Activated T-cell treated with anti-CD3 and anti-CD28 coated beads for 1 hour (primary cell): ENCODE data around the gene ARL14EPL.
"Not testable (repeated sequence)": the region's sequence is repeated elsewhere in the genome, so short reads cannot be mapped to it uniquely, and the experiment has no call there.

Experiments used
- DNase-seq: peaks from one replicate; pipeline ENCODE4 v3.0.0-alpha.2; 2020; ENCODE audit warnings: low read depth

The ARL14EPL gene

DNA sequence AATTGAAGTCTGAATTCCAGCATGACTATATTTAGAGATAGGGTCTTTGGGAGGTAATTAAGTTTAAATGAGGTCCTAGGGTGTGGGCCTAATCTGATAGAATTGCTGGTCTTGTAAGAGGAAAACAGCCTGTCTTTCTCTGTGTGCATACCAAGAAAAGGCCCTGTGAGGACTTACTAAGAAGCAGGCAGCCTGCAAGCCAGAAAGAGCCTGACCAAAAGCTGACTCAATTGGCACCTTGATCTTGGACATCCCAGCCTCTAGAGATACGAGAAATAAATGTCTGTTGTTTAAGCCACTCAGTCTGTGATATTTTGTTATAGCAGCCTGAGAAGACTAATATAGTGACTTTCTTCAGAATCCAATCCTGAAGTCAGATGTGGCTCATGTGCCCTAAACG is 14.6 kb downstream of the ARL14EPL start:
- DNase-seq = no peak

DNA sequence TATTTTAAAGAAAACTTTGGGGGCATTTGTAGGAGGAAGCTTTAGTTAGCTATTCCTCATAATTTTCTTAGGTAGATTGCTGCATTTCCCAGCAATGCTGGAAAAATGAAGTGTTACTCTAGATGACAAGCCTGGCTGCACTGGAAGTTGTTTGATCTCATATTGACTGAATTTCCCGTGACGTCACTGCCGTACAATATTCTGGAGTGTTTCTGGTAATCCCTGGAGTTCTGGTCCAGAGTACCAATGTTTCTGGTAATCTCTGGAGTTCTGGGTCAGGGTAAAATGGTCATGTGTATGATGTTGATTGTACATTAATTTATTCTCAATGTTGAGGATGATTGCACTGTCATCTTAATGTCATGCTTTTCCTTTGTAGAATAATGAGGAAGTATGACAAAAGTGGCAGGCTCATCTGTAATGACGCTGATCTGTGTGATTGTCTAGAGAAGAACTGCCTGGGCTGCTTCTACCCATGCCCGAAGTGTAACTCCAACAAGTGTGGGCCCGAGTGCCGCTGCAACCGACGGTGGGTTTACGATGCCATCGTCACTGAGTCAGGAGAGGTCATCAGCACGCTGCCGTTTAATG is 26.2 kb downstream of the ARL14EPL start:
- DNase-seq = no peak

DNA sequence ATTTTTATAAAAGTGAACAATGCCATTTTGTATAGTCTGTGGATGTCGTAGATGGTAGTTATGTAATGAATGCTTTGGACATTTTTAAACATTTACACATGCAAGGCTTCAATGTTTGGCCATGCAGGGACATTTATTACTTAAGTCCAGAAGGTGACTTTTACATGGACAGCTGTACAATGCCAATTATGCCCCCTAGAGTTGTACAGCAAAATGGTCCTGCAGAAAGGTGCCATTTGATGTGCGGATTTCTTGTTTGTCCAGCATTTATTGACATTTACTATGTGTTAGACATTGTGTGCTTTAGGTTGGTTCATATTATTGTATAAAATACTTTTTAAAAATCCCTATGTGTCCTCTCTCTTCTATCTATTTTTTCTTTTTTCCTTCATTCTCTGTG is 30.1 kb downstream of the ARL14EPL start:
- no peak for DNase-seq

DNA sequence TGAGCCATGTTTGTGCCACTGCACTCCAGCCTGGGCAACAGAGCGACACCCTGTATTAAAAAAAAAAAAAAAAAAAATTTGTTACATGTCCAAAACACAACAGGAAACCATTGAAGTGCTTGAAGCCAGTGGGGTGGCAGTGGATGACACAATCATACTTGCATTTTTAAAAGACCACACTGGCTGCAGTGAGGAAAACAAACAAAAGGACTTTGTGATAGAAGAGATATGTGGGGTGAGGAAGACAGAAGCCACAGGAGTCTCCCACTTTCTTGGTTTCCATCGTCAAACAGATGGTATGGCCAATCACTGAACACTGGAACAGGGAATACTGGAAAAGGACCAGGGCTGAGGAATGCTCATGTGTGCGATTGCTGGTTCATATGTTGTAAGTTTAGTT is 31.7 kb downstream of the ARL14EPL start:
- no peak for DNase-seq

DNA sequence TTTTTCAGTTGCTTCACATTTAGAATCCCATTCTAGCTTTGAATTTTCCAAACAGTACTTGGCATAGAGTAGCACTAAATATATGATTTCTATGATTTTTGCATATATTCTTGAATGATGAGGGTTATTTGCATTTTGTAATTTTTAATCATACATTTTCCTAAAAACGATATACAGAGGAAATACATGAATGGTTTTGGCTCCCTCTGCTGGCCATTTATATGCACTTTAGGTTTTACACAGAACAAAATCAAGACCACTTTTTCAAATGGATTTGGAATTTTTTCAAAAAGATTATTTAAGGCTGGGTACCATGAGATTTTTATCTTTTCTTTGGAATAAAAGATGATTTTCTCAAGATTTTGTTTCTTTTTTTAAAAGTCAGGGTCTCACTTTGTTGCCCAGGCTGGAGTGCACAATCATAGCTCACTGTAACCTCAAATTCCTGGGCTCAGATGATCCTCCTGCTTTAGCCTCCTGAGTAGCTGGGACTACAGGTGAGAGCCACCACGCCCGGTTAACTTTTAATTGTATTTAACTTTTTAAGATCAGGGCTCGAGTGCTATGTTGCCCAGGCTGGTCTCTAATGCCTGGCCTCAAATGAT is 35.9 kb downstream of the ARL14EPL start:
- DNase-seq = peak; percentile 7

DNA sequence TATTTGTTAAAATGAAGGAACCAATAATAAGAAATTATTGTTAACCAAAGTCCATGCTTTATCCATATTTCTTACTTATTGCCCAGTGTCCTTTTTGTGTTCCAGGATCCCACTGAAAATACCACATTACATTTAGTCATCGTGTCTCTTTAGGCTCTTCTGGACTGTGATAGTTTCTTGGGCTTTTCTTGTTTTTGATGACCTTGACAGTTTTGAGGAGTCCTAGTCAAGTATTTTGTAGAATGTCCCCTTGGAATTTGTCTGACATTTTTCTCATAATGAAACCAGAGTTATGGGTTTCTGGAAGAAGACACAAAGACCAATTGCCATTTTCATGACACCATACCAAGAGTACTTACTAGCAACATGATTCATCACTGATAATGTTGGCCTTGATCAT is 38.9 kb downstream of the ARL14EPL start:
- no peak for DNase-seq

DNA sequence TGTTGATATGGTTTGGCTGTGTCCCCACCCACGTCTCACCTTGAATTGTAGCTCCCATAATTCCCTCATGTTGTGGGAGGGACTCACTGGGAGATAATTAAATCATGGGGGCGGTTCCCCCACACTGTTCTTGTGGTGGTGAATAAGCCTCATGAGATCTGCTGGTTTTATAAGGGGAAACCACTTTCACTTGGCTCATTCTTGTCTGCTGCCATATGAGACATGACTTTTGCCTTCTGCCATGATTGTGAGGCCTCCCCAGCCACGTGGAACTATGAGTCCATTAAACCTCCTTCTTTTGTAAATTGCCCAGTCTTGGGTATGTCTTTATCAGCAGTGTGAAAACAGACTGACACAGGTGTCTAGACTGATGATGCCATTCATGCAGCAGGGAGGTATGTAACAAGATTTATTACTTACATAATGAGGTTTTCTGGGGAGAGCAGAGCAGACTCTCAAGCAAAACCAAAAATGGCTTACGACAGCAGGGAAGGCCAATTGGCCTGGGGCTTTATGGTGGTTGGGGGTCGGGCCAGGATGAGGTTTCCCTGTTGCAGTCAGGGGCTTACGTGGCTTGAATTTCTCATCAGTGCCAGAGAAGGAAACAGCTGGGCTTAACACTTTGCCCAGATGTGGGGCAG is 43.0 kb downstream of the ARL14EPL start:
- DNase-seq = no peak

DNA sequence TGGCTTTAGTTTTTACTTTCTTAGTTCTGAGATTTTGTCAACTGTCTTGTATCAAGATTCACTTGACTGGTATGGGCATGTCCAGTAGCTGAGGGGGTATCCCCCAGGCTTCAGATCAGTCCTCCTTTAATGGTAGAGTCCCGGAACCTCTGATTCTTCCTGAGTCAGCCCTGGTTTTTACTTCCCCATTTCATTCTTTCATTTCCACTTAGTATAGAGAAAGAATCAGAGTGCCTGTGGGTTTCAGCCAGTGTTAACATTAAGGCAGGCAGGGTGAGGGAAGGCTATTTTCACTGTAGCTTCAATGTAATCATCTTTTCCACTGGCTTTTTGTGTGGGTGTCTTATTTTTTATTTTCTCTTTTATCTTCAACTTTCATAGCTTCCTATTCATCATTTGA is 44.2 kb downstream of the ARL14EPL start:
- DNase-seq = no peak

DNA sequence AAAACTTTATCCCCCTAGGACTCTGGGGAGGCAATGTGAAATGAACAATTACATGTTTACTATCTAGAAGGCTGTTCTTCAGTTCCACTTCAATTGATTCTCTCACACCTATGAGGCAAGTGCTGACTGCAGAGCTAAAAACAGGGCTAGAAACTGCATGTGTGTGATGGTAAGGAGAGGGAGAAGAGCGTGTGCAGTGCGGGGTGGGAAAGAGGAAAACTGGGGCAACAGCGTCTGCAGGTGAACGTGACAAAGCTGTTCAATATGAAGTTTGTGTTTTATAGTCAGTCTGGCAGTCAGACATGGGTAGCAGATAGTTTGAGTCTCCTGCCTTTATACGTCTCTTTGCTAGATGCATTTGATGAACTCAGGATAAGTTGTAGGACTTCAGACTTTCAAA is 45.9 kb downstream of the ARL14EPL start:
- DNase-seq = no peak

DNA sequence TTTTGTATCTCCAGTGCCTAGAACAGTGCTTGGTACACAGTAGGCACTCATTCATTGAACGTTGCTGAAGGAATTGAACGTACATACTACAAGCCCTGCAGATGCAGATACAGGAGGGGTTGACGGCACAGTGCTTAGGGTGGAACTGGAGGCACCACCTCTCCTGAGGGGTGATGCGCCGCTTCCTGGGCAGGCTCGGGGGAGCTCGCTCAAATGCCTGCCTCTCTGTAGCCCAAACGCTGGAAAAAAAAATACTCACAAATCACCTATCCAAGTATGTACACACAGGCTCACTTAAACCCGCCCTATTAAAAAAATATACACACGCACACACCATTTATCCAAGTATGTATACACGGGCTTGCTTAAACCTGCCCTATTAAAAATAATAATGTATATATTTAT is 52.0 kb downstream of the ARL14EPL start:
- DNase-seq = peak; percentile 5

DNA sequence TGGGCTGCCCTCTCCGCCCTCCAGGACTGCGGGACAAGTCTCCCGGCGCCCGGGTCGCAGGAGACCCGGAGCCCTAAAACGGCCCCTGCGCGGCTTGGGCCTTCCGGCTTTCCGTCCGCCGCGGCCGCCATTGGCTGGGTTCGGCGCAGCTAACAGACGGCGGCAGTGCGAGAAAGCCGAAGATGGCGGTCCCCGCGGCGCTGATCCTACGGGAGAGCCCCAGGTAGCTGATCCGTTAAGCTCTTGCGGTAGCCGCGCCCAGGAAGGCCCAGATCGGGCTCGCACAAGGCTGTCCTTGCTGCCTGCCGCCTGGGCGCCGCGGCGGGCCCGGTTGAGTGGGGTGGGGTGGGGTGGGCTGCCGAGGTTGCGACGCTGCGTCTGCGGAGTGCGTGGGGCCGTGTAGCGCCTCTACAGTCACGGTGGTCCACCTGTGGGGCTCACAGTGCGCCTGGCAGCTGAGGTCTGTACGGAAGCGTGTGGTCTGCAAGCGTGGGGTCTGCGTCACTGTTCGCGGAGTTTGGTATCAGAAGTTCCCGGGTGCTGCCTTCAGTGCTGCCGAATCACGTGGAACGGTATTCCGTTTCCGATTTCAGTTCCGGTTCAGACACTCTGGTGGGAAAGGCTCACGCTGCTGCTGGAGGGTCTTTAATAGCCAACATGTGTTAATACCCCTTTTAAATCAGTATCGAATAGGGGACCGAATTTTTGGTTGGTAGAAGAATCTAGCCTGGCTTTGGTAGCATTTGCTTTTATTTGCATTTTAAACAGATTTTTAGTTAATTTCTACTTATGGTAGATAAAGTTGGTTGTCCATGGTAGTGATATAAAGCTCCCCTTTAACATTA is 52.8 kb downstream of the ARL14EPL start, which contains the start of gene COMMD10:
Gene COMMD10 (plus strand): TSS at position 155 of the 845 bp plus-strand sequence.
- DNase-seq = peak; percentile 60

DNA sequence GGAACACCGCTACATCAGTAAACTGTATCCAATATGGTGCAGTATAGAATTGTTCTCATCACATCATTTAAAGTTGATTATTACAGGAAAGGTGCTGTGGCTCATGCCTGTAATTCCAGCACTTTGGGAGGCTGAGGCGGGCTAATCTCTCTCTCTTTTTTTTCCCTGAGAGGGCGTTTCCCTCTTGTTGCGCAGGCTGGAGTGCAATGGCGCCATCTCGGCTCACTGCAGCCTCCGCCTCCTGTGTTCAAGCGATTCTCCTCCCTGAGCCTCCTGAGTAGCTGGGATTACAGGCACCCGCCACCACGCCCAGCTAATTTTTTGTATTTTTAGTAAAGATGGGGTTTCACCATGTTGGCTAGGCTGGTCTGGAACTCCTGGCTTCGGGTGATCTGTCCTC is 54.0 kb downstream of the ARL14EPL start:
- not testable (repeated sequence) for DNase-seq

DNA sequence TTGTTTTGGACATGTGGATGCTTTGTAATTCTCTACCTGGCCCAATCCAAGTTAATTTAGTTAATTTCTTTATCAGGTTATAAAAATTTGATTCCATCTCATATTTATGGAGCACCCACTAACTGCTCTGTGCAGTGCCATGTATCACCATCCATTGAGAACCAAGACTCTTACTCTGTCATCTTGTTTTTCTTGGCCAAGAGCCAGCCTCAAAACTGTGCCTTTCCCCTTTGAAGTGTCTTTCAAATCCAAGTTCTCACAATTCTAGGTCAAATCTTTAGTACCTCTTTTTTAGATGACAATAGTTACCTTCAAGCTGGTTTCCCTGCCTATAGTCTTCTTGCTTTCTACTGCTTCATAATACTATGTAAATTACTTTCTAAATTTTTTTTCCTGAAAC is 55.8 kb downstream of the ARL14EPL start:
- no peak for DNase-seq

DNA sequence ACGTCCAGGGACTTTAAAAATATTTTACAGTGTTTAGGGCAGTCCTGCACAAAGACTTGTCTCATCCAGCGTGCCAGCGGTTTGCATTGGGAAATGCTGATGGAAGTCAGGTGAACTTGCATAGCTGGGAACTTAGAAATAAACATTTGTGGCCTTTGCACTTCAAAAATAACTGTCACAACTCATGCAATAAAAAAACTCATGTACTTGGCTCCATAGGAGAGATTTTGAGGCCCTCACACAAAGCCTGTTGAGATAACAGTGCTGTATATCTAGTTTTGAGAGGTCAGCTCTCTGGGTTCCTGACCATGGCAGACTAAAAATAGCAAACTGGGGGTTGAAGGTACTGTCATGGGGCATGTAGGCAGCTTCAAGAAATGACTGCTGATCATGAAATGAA is 58.0 kb downstream of the ARL14EPL start:
- DNase-seq = no peak

DNA sequence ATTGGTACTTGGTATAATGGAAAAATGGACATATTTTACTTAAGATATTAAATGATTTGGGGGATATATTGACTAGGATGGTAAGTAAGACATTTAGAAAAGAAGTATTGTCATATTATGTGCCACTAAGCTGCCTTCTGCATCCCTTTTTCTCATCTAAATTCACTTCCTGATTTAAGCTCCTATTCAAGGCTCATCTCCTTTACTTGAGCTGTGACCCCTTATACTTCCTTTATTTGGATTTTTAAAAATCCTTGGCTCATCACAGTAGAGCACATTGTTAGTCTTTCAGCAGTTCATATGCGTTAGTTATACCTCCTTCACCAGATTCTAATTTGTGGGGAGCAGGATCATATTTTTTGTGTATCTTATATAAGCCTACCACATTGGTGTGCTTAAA is 59.1 kb downstream of the ARL14EPL start:
- DNase-seq = no peak

DNA sequence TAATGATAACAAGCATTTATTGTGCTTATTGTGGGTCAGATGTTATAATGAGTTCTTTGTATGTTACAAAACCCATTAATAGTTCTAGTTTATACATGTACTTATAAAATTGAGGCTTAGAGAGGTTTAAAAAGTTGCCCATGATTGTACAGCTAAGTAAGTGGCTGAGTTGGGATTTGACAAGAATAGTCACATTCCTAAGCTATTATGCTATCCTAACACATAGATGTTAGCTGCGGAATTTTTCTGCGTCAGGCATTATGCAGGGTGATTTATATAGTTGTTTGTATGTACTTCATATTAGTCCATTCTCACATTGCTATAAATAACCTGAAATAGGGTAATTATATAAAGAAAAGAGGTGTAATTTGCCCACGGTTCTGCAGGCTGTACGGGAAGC is 65.0 kb downstream of the ARL14EPL start:
- no peak for DNase-seq

DNA sequence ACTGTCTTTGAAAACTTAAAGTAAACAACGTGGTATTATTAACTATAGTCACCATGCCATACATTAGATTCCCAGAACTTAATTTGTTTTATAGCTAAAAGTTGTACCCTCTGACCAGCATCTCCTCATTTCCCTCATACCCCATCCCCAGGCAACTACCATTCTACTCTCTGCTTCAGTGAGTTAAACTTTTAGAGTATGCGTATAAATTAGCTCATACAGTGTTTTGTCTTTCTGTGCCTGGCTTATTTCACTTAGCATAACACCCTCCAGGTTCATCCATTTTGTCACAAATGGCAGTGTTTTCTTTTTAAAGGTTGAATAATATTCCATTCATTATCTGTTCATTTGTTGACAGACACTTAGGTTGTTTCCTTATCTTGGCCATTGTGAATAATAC is 66.7 kb downstream of the ARL14EPL start:
- no peak for DNase-seq

DNA sequence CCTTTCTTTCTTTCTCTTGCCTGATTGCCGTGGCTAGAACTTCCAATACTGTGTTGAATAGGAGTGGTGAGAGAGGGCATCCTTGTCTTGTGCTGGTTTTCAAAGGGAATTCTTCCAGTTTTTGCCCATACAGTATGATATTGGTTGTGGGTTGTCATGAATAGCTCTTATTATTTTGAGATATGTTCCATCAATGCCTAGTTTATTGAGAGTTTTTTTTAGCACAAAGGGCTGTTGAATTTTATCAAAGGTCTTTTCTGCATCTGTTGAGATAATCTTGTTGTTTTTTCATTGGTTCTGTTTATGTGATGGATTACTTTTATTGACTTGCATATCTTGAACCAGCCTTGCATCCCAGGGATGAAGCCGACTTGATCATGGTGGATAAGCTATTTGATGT is 72.7 kb downstream of the ARL14EPL start:
- not testable (repeated sequence) for DNase-seq
